HG02970 (cell line): ENCODE data around the gene CGNL1.
A peak's percentile ranks its signal among the peaks of the same experiment; 100 is the strongest.

Experiments used
- ATAC-seq: cut with Tn5 transposase; IDR thresholded peaks from one replicate; pipeline ENCODE4 v1.9.1; 2021; ENCODE audit warnings: mild to moderate bottlenecking, moderate library complexity, moderate number of reproducible peaks; ENCODE audit not compliant: unreplicated experiment, low FRiP score

The CGNL1 gene

DNA sequence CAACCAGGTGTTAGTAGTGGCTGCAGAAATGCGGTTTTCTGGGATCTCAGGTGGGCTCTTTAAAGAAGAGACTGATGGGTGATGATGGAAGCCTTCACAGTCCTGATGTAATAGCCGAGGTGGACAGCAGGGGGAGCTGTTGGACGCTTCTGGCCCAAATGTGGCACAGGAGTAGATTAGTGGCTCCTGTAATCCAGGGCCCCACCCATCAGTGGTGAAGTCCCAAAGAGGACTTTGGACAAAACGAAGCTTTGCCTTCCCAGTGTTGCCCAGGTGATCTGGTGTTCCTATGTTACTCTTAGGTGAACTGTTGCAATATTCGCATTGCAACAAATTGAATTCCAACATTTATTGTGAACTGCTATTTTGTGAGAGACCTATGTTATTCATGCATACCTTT, 183.6 kb downstream of the CGNL1 start:
- ATAC-seq: no peak

DNA sequence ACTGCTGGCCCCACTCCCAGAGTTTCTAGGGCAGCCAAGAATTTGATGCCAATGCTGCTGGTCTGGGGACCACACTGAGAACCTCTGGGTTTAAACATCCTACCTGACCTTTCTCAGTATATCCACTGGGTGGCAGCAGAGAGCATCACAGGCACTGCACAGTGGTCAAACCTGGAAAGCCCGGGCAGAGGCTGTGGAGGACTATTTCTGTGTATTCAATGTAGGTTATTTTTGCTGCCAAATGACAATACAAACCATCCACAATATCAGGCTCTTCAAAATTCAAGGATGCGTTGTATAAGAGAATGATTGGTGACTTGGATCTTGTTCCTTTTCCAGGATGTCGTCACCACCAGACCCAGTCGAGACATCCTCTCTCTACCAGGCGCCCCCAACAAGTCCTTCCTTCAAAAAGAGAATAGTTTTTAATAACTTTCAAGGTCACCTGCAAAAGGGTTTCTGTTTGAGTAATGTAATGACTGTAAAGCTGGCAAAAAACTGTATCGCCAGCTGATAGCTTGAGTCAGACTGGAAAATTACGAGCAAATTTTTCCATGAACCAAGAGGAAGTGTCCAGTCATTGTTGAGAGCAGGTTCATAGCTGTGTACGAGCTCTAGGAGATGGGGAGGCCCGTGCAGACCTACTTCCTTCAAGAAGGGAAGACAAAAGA, 184.9 kb downstream of the CGNL1 start:
- peak; percentile 57 for ATAC-seq

DNA sequence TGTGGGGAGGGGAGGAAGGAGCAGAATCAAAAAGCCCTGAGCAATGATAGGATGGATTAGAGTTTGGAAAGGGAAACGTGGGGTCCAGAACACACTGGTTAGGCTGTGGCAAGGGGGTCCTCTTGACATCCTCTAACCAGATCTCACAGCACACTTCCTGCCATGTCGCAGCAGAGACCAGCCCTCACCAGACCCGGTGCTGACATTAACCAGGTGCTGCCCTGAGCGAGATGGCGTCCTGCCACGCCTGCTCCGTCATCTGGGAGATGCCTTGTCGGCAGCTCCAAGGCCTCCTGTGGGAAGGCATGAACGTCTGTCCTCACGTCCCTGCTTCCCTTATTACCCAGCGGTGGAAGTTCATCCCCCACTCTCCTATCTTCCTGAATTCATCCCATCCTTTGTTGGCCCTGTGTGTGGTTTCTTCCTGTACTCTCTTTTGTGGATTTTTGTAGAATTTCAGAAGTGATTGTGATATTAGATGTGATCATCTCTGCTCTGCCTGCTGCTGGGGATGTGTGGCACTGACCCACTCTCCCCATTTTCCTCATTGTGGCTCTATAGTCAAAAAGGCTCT, 186.0 kb downstream of the CGNL1 start:
- no peak for ATAC-seq

DNA sequence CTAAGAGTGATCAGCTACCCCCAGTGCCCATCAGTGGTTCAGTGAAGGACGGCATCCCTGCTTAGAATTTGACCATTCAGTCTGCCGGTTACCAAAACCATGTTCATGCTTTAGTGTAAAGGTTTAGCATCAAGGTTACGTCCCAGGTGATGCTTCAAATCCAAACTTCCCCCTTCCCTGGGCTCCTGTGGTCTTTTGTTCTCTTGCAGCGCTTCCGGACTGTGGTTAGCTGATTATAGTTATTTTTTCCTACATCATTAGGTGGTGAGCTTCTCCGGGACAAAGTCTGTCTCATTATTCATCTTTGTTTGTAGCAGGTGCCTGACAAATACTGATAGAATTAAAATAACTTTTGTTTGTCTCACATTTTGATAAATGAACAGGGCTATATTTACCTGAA, 187.1 kb downstream of the CGNL1 start:
- ATAC-seq: no peak

DNA sequence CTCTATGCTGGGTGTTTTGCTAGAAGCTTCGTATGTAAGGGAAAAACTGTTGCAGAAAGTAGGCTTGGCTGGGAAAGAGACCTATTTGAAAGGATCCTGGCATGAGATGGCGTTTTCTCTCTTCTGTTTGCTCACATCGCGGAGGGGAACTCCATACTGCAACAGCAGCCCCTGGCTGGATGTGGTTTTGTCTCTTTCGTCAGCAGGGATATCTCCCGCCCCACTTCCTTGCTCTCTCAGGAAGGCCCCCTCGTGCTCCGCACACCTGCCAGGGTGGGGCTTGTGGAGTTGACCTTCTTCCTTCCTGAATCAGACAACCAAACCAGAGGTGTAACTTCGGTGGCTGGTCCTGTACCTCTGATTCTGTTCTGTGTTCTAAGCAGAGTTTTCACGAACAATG, 189.0 kb downstream of the CGNL1 start:
- no peak for ATAC-seq

GRCh38 chr15:57566834-57567233, 190.5 kb downstream of the CGNL1 start:
- ATAC-seq: no peak

DNA sequence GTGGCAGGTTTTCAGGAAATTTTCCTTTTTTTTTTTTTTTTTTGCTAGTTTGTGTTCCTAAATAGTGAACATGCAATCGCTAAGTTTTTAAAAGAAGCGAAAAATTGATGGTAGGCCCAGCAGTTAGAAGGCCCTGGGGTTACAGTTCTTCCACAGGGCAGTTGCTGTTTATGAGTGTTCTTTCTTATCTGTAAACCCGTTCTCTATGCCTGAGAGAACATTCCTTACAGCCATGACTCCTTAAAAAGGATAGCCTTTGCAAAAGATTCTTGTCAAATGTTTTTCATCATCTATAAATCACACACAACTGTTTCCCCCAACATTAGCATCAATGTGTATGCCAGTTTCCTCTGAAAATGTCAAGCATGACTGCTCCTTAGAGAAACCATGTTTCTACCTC, 191.6 kb downstream of the CGNL1 start:
- no peak for ATAC-seq

- ATAC-seq: no peak
Measured at GRCh38 chr15:57568299-57568698, 192.0 kb downstream of the CGNL1 start.

- no peak for ATAC-seq
Measured at GRCh38 chr15:57570340-57570739, 194.0 kb downstream of the CGNL1 start.

- no peak for ATAC-seq
Measured at GRCh38 chr15:57570994-57571393, 194.7 kb downstream of the CGNL1 start.

DNA sequence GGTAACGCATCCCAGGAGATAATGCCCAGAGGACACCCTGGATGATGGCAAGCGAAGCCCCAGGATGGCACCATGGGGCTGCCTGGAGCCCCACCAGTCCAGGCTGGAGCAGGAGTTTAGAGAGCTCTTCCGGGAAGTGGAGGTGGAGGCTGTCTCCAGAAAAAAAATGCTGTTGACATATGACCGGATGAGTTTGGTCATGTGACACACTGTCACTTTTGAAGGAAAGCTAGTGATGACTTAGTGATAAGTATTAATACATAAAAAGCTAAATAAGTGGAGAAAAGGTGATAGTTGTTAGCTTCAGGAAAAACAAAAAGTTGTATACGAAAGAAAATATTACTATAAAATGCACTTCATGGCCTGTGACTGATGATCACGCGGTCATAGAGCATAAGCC, 195.4 kb downstream of the CGNL1 start:
- no peak for ATAC-seq

- ATAC-seq: no peak
Measured at GRCh38 chr15:57572468-57572867, 196.2 kb downstream of the CGNL1 start.

- no peak for ATAC-seq
Measured at GRCh38 chr15:57573151-57573550, 196.8 kb downstream of the CGNL1 start.

DNA sequence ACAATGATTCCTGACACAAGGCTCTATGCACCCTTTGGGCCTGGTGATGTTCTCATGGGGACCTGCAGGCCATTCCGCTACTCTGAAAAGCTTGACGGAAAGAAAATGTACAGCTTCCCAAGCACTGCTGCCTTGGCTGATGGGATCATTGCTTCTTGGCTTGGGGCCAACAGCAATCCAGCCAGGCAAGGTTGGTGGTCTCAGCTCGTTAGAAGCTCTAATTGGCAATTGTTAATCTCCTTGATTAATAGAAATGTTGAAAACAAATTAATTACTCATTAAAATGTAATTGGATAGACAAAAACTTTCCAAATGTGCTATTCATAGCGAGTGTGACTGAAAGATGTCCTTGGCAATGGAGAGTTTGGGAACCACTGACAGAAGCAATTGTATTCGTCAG, 199.1 kb downstream of the CGNL1 start:
- ATAC-seq: no peak

DNA sequence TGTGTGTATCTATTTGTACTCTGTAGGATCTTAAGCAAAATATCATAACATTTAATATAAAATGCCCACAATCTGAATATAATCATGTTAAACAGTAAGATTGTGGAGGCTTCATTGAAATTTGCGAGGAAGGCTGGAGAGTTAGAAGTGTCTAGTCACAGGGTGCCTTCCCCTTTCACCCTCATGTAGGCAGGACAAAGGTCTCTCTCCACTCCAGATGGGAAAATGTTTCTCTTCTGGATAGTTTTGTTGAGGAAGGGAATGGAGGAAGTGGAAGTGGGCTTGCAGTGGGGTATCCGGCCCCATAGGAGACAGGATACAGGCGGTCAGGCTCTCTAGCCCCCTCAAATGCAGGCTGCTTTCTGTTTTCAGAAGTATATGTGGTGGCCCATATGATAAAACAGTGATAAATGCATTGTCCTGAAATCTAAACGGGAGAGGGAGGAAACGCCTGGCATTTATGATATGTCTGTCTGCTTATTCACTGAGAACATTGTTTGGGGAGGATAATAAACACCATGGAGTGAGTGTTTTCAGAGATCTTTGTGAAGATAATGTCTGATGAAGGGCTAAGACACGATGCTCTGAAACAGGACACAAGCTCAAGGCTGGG, 202.1 kb downstream of the CGNL1 start:
- no peak for ATAC-seq

DNA sequence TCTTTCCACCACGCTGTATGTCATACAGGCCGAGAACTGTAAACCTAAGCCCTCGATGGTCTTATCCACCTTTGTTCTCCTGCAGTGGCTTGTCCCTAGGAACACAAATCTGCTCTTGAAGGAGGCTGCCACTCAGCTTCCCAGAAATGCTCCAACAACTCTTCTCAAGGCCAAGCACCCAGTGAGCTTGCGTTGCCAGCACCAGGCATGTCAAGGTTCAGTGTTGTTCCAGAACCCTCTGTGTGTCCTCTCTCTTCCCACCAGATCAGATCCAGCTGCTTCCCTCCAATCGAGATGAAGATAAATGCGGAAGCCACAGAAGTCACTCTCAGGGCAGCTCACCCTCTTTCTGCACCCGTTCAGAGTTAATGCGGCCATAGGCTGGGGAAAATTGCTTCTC, 204.1 kb downstream of the CGNL1 start:
- ATAC-seq: no peak

DNA sequence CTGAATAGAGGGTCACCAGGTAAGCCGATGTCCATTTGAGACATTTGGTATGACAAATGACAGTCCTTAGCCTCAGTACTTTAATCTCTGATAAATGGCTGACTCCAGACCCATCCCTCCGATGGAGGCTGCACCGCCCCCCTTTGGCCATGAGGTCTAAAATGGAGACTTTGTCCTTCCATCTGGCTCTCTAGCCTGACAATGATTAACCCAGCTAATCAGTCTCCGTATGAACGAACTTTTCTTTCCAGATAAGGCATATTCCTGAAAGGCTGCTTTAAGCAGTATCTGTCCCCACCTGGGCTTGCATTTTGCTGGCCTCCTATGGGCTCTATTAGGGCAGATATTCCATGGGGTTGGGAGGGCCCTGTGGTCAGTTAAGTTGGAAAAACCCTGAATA, 204.6 kb downstream of the CGNL1 start:
- ATAC-seq: no peak

DNA sequence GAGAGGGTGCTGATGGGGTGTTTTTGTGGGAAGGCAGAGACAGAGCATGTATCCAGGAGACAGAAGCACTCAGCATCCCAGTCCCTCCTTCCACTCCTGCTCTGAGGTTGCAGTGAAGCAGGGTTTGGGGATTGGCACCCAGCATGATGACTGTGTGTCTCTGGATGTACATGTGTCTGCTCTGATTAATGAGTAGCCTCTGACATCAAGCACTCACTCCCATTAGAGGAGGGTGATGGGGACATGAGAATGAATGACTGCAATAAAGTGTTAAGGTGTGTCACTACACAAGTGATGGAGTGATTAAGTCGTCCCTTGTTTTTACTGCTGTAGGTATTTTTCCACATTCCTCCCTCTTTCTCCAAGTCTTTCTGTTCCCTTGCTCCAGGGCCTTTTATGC, 205.8 kb downstream of the CGNL1 start:
- no peak for ATAC-seq

GRCh38 chr15:57583282-57583681, 207.0 kb downstream of the CGNL1 start:
- no peak for ATAC-seq

DNA sequence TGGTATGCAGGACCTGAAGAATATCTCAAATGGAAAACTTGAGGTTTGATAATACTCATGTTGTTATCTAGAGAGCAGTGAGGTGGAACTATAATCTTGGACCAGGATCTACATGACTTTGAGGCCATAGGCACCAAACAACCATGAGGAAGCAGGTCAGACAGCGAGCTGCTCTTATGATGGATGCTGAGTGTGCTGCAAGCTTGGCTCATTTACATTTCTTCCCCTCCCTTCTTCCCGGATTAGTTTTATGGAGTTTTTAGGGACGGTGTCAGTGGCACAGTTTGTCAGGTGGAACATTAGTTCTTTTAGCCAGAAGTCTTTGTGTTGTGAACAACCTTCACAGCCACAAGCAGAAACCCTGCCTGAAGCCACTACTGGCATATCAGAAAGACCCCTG, 207.4 kb downstream of the CGNL1 start:
- ATAC-seq: no peak

DNA sequence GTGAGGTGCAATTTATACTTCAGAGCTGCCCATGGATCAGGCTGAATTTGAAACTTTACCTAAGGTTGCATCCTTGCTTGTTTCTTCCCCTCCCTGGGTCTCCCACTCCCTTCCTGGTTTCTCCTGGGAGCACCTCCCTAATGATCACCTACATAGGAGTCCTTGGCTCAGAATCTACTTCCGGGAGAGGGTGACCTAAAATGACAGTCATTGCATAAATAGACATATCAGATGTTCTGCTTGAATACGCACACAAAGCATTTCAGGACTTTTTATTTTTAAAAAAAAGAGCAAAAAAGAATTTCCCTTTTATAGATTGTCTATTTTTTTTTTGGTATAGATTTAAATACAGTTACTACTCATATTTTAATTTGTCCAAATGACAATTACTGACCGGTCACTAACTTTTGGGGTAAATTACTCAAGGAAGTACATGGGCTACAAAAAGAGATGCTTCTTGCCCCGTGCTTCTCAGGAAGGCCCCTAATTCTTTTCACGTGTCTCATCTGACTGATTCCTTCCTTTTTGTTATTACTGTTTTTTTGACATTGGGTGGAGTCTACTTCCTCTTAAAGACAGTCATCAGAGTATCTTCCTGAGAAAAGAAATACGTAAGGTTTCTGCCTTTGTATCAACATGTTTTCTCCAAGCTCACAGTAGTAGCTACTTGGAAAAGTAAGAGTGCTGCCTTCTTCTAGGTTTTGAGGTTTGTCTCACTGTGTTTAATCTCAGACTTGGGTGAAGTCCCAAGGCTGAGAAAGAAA, 210.5 kb downstream of the CGNL1 start:
- ATAC-seq: no peak
